Kidney (tissue), 14 donors: ENCODE data around the gene FNDC7. TPM values are rescaled to one million over a fixed set of nuclear protein-coding genes. Genes with fewer than 3 reads are reported as not detected.

Source experiments
- DNase-seq, 5 donors: peaks; one replicate each; pipeline ENCODE4 v3.0.0-alpha.2; 2013 to 2020
- FAIRE-seq: peaks from 2 replicates; lab custom pipeline; 2012; peaks lifted over from hg19 to GRCh38; lab: Jason Lieb, UNC
- H3K27ac ChIP-seq, 2 donors: one replicate each; pipeline ENCODE4 v1.7.0; 2013; ENCODE audit warnings: low read depth in 2 of 2, low read length in 2 of 2, inconsistent platforms in 1 of 2
- H3K27me3 ChIP-seq: one replicate; pipeline ENCODE4 v1.7.1; 2013; ENCODE audit warnings: low read length, inconsistent platforms; ENCODE audit not compliant: control insufficient read depth, insufficient read depth
- H3K36me3 ChIP-seq, 3 donors: one replicate each; pipeline versions ENCODE4 v1.7.0 to v1.7.1; 2013; ENCODE audit warnings: low read length in 3 of 3, control low read depth in 1 of 3, inconsistent platforms in 1 of 3; ENCODE audit not compliant: insufficient read depth in 3 of 3, control insufficient read depth in 2 of 3
- H3K4me1 ChIP-seq, 3 donors: one replicate each; pipeline versions ENCODE4 v1.7.0 to v1.7.1; 2013; ENCODE audit warnings: low read length in 3 of 3, inconsistent platforms in 1 of 3, low read depth in 1 of 3; ENCODE audit not compliant: control insufficient read depth in 2 of 3, insufficient read depth in 2 of 3
- H3K4me3 ChIP-seq, 3 donors: one replicate each; pipeline versions ENCODE4 v1.7.0 to v1.8.1; 2013; ENCODE audit warnings: low read length in 3 of 3, control low read depth in 1 of 3, inconsistent platforms in 1 of 3
- H3K9ac ChIP-seq, 3 donors: one replicate each; pipeline versions ENCODE4 v1.7.0 to v1.7.1; 2013; ENCODE audit warnings: low read length in 3 of 3, control low read depth in 1 of 3, inconsistent platforms in 1 of 3
- H3K9me3 ChIP-seq, 3 donors: one replicate each; pipeline versions ENCODE4 v1.7.0 to v1.7.1; 2013; ENCODE audit warnings: low read length in 3 of 3, control low read depth in 1 of 3, inconsistent platforms in 1 of 3; ENCODE audit not compliant: control insufficient read depth in 2 of 3, insufficient read depth in 1 of 3
- intact Hi-C: fragments of 100-400 bp; cut with DNase I; formaldehyde crosslinking; loops from one replicate; pipeline ENCODE4 v1.11.1; 2022
- polyA plus RNA-seq: library from polyadenylated mRNA; stranded (reverse); fragments of 350-450 nt; fragmentation: Illumina TruSeq; extraction: RNeasy Lipid Tissue Mini Kit (QIAGEN cat#74804); gene quantifications from one replicate; pipeline ENCODE4 v1.2.3, GENCODE V29; 2014; ENCODE audit warnings: low read depth, low replicate concordance; ENCODE audit not compliant: insufficient read depth
- total RNA-seq: library from RNA; stranded (reverse); fragmentation: NEBNext Ultra II Directional; extraction: Animal tissue kit (Norgen Biotek cat#: 25700); gene quantifications from one replicate; pipeline ENCODE4 v1.2.1, GENCODE V29; 2021
- TF ChIP-seq, protein P1 (sequence below): IDR thresholded peaks from 3 replicates; pipeline ENCODE4 v1.5.1; 2012; ENCODE audit warnings: mild to moderate bottlenecking, moderate library complexity, borderline replicate concordance; ENCODE audit not compliant: insufficient read depth; ENCODE audit errors: extremely low read depth
- donor health status: control.
- donor health status: control.
- donor health status: control.
- donor health status: control.
- donor health status: control.
- donor health status: DM: yes; HTN: yes; CAD: no.
- donor health status: Normal renal cell carcinoma (clear cell type).

FNDC7 gene
- total and polyA plus RNA-seq, 2 donors from 2014 or later = not detected

GRCh38 chr1:108747898-108748297 is 35.2 kb downstream of the FNDC7 start:
- no peak for FAIRE-seq
- H3K9ac ChIP-seq = peak overlapping the region in 1 of 3 donors; percentile 26
- no peak for DNase-seq
- H3K9me3 ChIP-seq = no peaks in the 10 kb centered on the region
- peaks cover 4 to 15% (median 5%) of the 10 kb centered on the region in 3 donors for H3K4me1 ChIP-seq
- no peak overlapping the region for H3K27ac ChIP-seq
- H3K4me3 ChIP-seq = peak overlapping the region in 2 of 3 donors; percentile 74 to 96
- H3K36me3 ChIP-seq = peaks cover 0 to 3% (median 0%) of the 10 kb centered on the region in 3 donors
- intact Hi-C loops = no loop called here
- TF ChIP-seq, protein P1, sequence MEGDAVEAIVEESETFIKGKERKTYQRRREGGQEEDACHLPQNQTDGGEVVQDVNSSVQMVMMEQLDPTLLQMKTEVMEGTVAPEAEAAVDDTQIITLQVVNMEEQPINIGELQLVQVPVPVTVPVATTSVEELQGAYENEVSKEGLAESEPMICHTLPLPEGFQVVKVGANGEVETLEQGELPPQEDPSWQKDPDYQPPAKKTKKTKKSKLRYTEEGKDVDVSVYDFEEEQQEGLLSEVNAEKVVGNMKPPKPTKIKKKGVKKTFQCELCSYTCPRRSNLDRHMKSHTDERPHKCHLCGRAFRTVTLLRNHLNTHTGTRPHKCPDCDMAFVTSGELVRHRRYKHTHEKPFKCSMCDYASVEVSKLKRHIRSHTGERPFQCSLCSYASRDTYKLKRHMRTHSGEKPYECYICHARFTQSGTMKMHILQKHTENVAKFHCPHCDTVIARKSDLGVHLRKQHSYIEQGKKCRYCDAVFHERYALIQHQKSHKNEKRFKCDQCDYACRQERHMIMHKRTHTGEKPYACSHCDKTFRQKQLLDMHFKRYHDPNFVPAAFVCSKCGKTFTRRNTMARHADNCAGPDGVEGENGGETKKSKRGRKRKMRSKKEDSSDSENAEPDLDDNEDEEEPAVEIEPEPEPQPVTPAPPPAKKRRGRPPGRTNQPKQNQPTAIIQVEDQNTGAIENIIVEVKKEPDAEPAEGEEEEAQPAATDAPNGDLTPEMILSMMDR = no peak
- H3K27me3 ChIP-seq = no peaks in the 10 kb centered on the region

- intact Hi-C loops = no loop called here
- Histone ChIP-seq H3K9ac (no peak overlapping the region), H3K4me1 (peaks cover 4 to 15% (median 5%) of the 10 kb centered on the region in 3 donors), H3K27ac (no peak overlapping the region), H3K36me3 (peaks cover 0 to 3% (median 0%) of the 10 kb centered on the region in 3 donors), H3K27me3 (no peaks in the 10 kb centered on the region), H3K4me3 (no peak overlapping the region), H3K9me3 (no peaks in the 10 kb centered on the region)
- no peak for FAIRE-seq
- TF ChIP-seq, protein P1 = no peak
- no peak for DNase-seq
Measured at GRCh38 chr1:108749081-108749480, 36.4 kb downstream of the FNDC7 start.

- TF ChIP-seq, protein P1 = no peak
- Histone ChIP-seq H3K27ac (peak overlapping the region; percentile 53 to 72), H3K27me3 (no peaks in the 10 kb centered on the region), H3K9me3 (no peaks in the 10 kb centered on the region), H3K4me3 (no peak overlapping the region), H3K4me1 (peaks cover 4 to 15% (median 5%) of the 10 kb centered on the region in 3 donors), H3K9ac (no peak overlapping the region), H3K36me3 (peaks cover 0 to 10% (median 0%) of the 10 kb centered on the region in 3 donors)
- DNase-seq = peak in 3 of 5 donors; percentile 54 to 90 (median 87)
- no peak for FAIRE-seq
- intact Hi-C loops = no loop called here
Measured at GRCh38 chr1:108750476-108751181, 37.9 kb downstream of the FNDC7 start.
